Testis (tissue), 3 donors: ENCODE results near the gene MAP3K14. TPM values are rescaled to one million over a fixed set of nuclear protein-coding genes. Genes with fewer than 3 reads are reported as not detected.

ENCODE experiments used
- DNase-seq: peaks from one replicate; pipeline ENCODE4 v3.0.0-alpha.2; 2019
- H3K27ac ChIP-seq, 2 donors: fragments of 200-600 bp; sonication (generic); one replicate each; pipeline ENCODE4 v1.5.1; 2019
- H3K27me3 ChIP-seq: fragments of 200-600 bp; sonication (generic); one replicate; pipeline ENCODE4 v1.5.1; 2019
- H3K36me3 ChIP-seq: fragments of 200-600 bp; sonication (generic); one replicate; pipeline ENCODE4 v1.5.1; 2017; ENCODE audit warnings: low read depth; ENCODE audit errors: missing control alignments
- H3K4me1 ChIP-seq: fragments of 200-600 bp; sonication (generic); one replicate; pipeline ENCODE4 v1.5.1; 2019
- H3K4me3 ChIP-seq, 2 donors: fragments of 200-600 bp; sonication (generic); one replicate each; pipeline ENCODE4 v1.5.1; 2017 to 2019
- H3K9me3 ChIP-seq: fragments of 200-600 bp; sonication (generic); one replicate; pipeline ENCODE4 v1.5.1; 2017
- POLR2A ChIP-seq: fragments of 450-650 bp; IDR thresholded peaks from one replicate; pipeline ENCODE4 v1.6.1; 2017; ENCODE audit warnings: antibody characterized with exemption, mild to moderate bottlenecking, moderate library complexity
- WGBS, 2 donors: methylation state at CpG; one replicate each; pipeline ENCODE4 v1.1.5; 2018; 5-methylcytosine and 5-hydroxymethylcytosine counted together
- intact Hi-C: fragments of 100-400 bp; cut with DNase I; formaldehyde crosslinking; loops from one replicate; pipeline ENCODE4 v1.15.1; 2023; ENCODE audit warnings: low total_unique reads
- polyA plus RNA-seq: library from polyadenylated mRNA; stranded (reverse); fragments of 350-450 nt; fragmentation: Illumina TruSeq; extraction: RNeasy Lipid Tissue Mini Kit (QIAGEN cat#74804); gene quantifications from one replicate; pipeline ENCODE4 v1.2.3, GENCODE V29; 2014; ENCODE audit warnings: low read depth, low replicate concordance; ENCODE audit not compliant: insufficient read depth
- total RNA-seq, 2 donors: library from RNA; depleted of rRNA; stranded (reverse); fragments of >200 nt; gene quantifications; one replicate each; pipeline ENCODE4 v1.2.3, GENCODE V29; 2016
- TF ChIP-seq, protein P1 (sequence below), 3 experiments: fragments of 450-650 bp in 2 of 3; fragments of 200-600 bp in 1 of 3; sonication (generic) in 1 of 3; IDR thresholded peaks; one replicate each; pipeline ENCODE4 v1.5.1; 2016 to 2019; ENCODE audit warnings: antibody characterized with exemption in 3 of 3, mild to moderate bottlenecking in 2 of 3, moderate library complexity in 1 of 3

Gene MAP3K14
- total and polyA plus RNA-seq, 3 donors from 2014 or later, result 12.4 to 24.9 (median 14.6) TPM

DNA sequence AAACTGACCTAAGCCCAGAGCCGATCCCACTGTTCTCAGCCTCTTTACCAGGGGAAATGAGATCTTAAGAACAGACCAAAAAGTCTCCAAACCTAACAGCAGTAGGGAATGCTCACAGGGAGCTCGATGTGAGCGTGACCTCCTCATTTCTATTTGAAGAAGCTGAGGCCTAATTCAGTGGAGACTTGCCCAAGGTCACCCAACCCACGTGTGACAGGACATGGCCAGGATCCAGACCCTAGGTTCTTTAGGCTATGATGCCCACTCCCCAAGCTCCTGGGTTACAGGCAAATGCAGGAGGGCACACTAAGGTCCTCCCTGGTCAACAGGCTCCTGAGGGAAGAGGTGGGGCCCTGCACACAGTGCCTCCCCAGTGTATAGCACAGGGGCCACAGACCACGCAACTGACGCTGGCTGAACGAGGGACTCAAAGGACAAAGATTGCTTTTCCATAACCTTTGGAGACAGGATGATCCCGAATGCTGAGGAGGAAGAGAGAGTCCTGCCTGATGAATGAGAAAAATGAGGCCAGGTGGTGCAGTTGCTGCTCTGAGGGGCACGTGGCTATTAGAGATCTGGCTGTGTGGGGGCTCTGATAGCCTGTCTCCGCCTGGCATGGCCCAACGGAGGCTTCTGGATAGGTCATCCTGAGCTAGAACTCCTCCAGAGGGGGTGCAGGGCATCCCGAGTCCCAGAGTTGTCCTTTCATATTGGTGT is 24.0 kb downstream of the MAP3K14 start:
- Histone ChIP-seq H3K27ac (peak overlapping the region; percentile 64), H3K36me3 (no peaks in the 10 kb centered on the region), H3K4me3 (no peak overlapping the region), H3K4me1 (peaks cover 49% of the 10 kb centered on the region), H3K9me3 (no peaks in the 10 kb centered on the region), H3K27me3 (no peaks in the 10 kb centered on the region)
- TF ChIP-seq, protein P1, sequence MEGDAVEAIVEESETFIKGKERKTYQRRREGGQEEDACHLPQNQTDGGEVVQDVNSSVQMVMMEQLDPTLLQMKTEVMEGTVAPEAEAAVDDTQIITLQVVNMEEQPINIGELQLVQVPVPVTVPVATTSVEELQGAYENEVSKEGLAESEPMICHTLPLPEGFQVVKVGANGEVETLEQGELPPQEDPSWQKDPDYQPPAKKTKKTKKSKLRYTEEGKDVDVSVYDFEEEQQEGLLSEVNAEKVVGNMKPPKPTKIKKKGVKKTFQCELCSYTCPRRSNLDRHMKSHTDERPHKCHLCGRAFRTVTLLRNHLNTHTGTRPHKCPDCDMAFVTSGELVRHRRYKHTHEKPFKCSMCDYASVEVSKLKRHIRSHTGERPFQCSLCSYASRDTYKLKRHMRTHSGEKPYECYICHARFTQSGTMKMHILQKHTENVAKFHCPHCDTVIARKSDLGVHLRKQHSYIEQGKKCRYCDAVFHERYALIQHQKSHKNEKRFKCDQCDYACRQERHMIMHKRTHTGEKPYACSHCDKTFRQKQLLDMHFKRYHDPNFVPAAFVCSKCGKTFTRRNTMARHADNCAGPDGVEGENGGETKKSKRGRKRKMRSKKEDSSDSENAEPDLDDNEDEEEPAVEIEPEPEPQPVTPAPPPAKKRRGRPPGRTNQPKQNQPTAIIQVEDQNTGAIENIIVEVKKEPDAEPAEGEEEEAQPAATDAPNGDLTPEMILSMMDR (IDR thresholded peaks at IDR 0.05), result no peak
- TF ChIP-seq POLR2A, result no peak
- WGBS, 2 donors, result 50 to 56% methylated on average over 12 of the region's 12 CpGs
- DNase-seq, result peak; percentile 59
- intact Hi-C loops, result no loop called here

- WGBS, 2 donors, result 61 to 75% methylated on average over 5 of the region's 5 CpGs
- no peak for TF ChIP-seq POLR2A
- TF ChIP-seq, protein P1 (IDR thresholded peaks at IDR 0.05), result no peak
- Histone ChIP-seq H3K4me1 (peaks cover 52% of the 10 kb centered on the region), H3K27ac (peak overlapping the region in 1 of 2 donors; percentile 64), H3K4me3 (no peak overlapping the region), H3K9me3 (no peaks in the 10 kb centered on the region), H3K36me3 (no peaks in the 10 kb centered on the region), H3K27me3 (no peaks in the 10 kb centered on the region)
- DNase-seq, result peak; percentile 48
- intact Hi-C loops, result no loop called here
Observed at GRCh38 chr17:45291171-45291805, 25.5 kb downstream of the MAP3K14 start.

GRCh38 chr17:45290269-45290765 is 26.5 kb downstream of the MAP3K14 start:
- Histone ChIP-seq H3K27ac (no peak overlapping the region), H3K9me3 (no peaks in the 10 kb centered on the region), H3K27me3 (no peaks in the 10 kb centered on the region), H3K36me3 (no peaks in the 10 kb centered on the region), H3K4me1 (peaks cover 52% of the 10 kb centered on the region), H3K4me3 (no peak overlapping the region)
- WGBS, 2 donors, result 90 to 93% methylated on average over 10 to 11 of the region's 11 CpGs
- DNase-seq, result no peak
- intact Hi-C loops, result no loop called here
- TF ChIP-seq POLR2A, result no peak
- TF ChIP-seq, protein P1 (IDR thresholded peaks at IDR 0.05), result no peak

- H3K9me3 ChIP-seq, result no peaks in the 10 kb centered on the region
- 80 to 89% methylated on average over 12 to 15 of the region's 15 CpGs for WGBS, 2 donors
- no peak overlapping the region for H3K4me3 ChIP-seq
- peaks cover 49% of the 10 kb centered on the region for H3K4me1 ChIP-seq
- H3K36me3 ChIP-seq, result no peaks in the 10 kb centered on the region
- DNase-seq, result no peak
- no peak for TF ChIP-seq POLR2A
- TF ChIP-seq, protein P1 (IDR thresholded peaks at IDR 0.05), result no peak
- H3K27me3 ChIP-seq, result no peaks in the 10 kb centered on the region
- H3K27ac ChIP-seq, result no peak overlapping the region
- intact Hi-C loops, result loop anchor here (10.0 kb wide), 1 partner anchor 85 kb away; no protein-coding TSS in a partner anchor
Observed at GRCh38 chr17:45289301-45290268, 27.2 kb downstream of the MAP3K14 start.
